Left forelimb (tissue), 1 donor: ENCODE data around the gene LAMP1.
"Not testable (repeated sequence)": the region's sequence is repeated elsewhere in the genome, so short reads cannot be mapped to it uniquely, and the experiment has no call there.

Experiments
- DNase-seq: peaks from one replicate; pipeline ENCODE4 v3.0.0-alpha.2; 2018; ENCODE audit warnings: low spot score

Gene LAMP1

GRCh38 chr13:113297370-113298042, 467 bp downstream of the LAMP1 start:
- no peak for DNase-seq

- DNase-seq: no peak
Observed at GRCh38 chr13:113298043-113298945, 1.3 kb downstream of the LAMP1 start.

- DNase-seq: no peak
Observed at GRCh38 chr13:113299951-113300350, 2.9 kb downstream of the LAMP1 start.

- no peak for DNase-seq
Observed at GRCh38 chr13:113302986-113303385, 5.9 kb downstream of the LAMP1 start.

GRCh38 chr13:113304121-113304520, 7.1 kb downstream of the LAMP1 start:
- no peak for DNase-seq

GRCh38 chr13:113305208-113305607, 8.2 kb downstream of the LAMP1 start:
- no peak for DNase-seq

- no peak for DNase-seq
Observed at GRCh38 chr13:113307491-113307890, 10.5 kb downstream of the LAMP1 start.

- DNase-seq: no peak
Observed at GRCh38 chr13:113309473-113309872, 12.4 kb downstream of the LAMP1 start.

GRCh38 chr13:113314112-113314511, 17.1 kb downstream of the LAMP1 start:
- DNase-seq: not testable (repeated sequence)

GRCh38 chr13:113314895-113315470, 17.9 kb downstream of the LAMP1 start:
- DNase-seq: not testable (repeated sequence)

GRCh38 chr13:113315992-113316391, 19.0 kb downstream of the LAMP1 start:
- no peak for DNase-seq

GRCh38 chr13:113317031-113317430, 20.0 kb downstream of the LAMP1 start:
- DNase-seq: no peak

- DNase-seq: no peak
Observed at GRCh38 chr13:113318956-113319355, 21.9 kb downstream of the LAMP1 start.

- no peak for DNase-seq
Observed at GRCh38 chr13:113319371-113319770, 22.3 kb downstream of the LAMP1 start.

- DNase-seq: no peak
Observed at GRCh38 chr13:113320226-113320875, 23.3 kb downstream of the LAMP1 start.

GRCh38 chr13:113321546-113321945, 24.5 kb downstream of the LAMP1 start:
- DNase-seq: no peak

- DNase-seq: no peak
Observed at GRCh38 chr13:113322043-113322461, 25.0 kb downstream of the LAMP1 start.

- no peak for DNase-seq
Observed at GRCh38 chr13:113322890-113323651, 26.0 kb downstream of the LAMP1 start.

GRCh38 chr13:113323869-113324268, 26.8 kb downstream of the LAMP1 start:
- no peak for DNase-seq

GRCh38 chr13:113324398-113324797, 27.4 kb downstream of the LAMP1 start:
- no peak for DNase-seq

- no peak for DNase-seq
Observed at GRCh38 chr13:113325779-113326178, 28.7 kb downstream of the LAMP1 start.

GRCh38 chr13:113327391-113327765, 30.3 kb downstream of the LAMP1 start:
- DNase-seq: no peak
